Neural cell (in vitro differentiated cells): Measurements from ENCODE around the gene MSANTD3. TPM values are rescaled to one million over a fixed set of nuclear protein-coding genes. Genes with fewer than 3 reads are reported as not detected.

Experiments
- H2AFZ ChIP-seq: fragments of 200-600, 300-800 bp; sonication (generic), shearing (Covaris generic); 2 replicates; pipeline ENCODE4 v1.6.0; 2014; ENCODE audit warnings: low read depth, mild to moderate bottlenecking, antibody characterized with exemption, low read length, moderate library complexity
- H3F3A ChIP-seq: fragments of 200-600 bp; shearing (Covaris generic); 2 replicates; pipeline ENCODE4 v1.6.1; 2016; ENCODE audit warnings: mild to moderate bottlenecking, moderate library complexity, mixed read lengths, antibody characterized with exemption, low read length; ENCODE audit not compliant: insufficient read depth, poor library complexity, severe bottlenecking
- H3K27ac ChIP-seq: fragments of 200-600, 300-800 bp; sonication (generic), shearing (Covaris generic); 2 replicates; pipeline ENCODE4 v1.5.1; 2014; ENCODE audit warnings: mild to moderate bottlenecking, low read length, moderate library complexity
- H3K27me3 ChIP-seq: fragments of 300-800, 200-600 bp; sonication (generic), shearing (Covaris generic); 2 replicates; pipeline ENCODE4 v1.6.0; 2014; ENCODE audit warnings: mild to moderate bottlenecking, low read depth, low read length, moderate library complexity; ENCODE audit not compliant: insufficient read depth
- H3K36me3 ChIP-seq: fragments of 300-800, 200-600 bp; sonication (generic), shearing (Covaris generic); 2 replicates; pipeline ENCODE4 v1.5.1; 2014; ENCODE audit warnings: mild to moderate bottlenecking, antibody characterized with exemption, low read length, moderate library complexity; ENCODE audit not compliant: insufficient read depth
- H3K4me2 ChIP-seq: fragments of 300-800, 200-600 bp; sonication (generic), shearing (Covaris generic); 2 replicates; pipeline ENCODE4 v1.6.0; 2014; ENCODE audit warnings: mild to moderate bottlenecking, low read length
- H3K4me3 ChIP-seq: fragments of 300-800, 200-600 bp; sonication (generic), shearing (Covaris generic); 2 replicates; pipeline ENCODE4 v1.5.1; 2014; ENCODE audit warnings: mild to moderate bottlenecking, low read length, moderate library complexity
- H3K79me2 ChIP-seq: fragments of 200-600 bp; shearing (Covaris generic); replicated peaks from 2 replicates; pipeline ENCODE4 v1.6.0; 2014; ENCODE audit warnings: mild to moderate bottlenecking, low read length, moderate library complexity; ENCODE audit not compliant: insufficient read depth
- H3K9ac ChIP-seq: fragments of 300-800, 200-600 bp; sonication (generic), shearing (Covaris generic); 2 replicates; pipeline ENCODE4 v1.6.1; 2016; ENCODE audit warnings: mild to moderate bottlenecking, low read length, mixed read lengths
- H3K9me2 ChIP-seq: fragments of 200-600 bp; shearing (Covaris generic); 2 replicates; pipeline ENCODE4 v1.6.1; 2016; ENCODE audit warnings: mild to moderate bottlenecking, low read length, mixed read lengths; ENCODE audit not compliant: insufficient read depth
- H3K9me3 ChIP-seq: fragments of 200-600, 300-800 bp; sonication (generic), shearing (Covaris generic); 2 replicates; pipeline ENCODE4 v1.6.1; 2016; ENCODE audit warnings: mild to moderate bottlenecking, mixed run types, low read length, moderate library complexity, mixed read lengths
- H4K20me1 ChIP-seq: fragments of 200-600 bp; shearing (Covaris generic); 2 replicates; pipeline ENCODE4 v1.6.1; 2016; ENCODE audit warnings: mild to moderate bottlenecking, mixed run types; ENCODE audit not compliant: insufficient read depth
- CTCF ChIP-seq: fragments of 450-650 bp; IDR thresholded peaks from 2 replicates; pipeline ENCODE4 v1.5.1; 2014; ENCODE audit warnings: antibody characterized with exemption, mild to moderate bottlenecking, moderate library complexity; ENCODE audit not compliant: poor library complexity, severe bottlenecking
- EP300 ChIP-seq: fragments of 450-650 bp; conservative IDR thresholded peaks from 2 replicates; pipeline ENCODE4 v1.6.1; 2014; ENCODE audit warnings: antibody characterized with exemption, mild to moderate bottlenecking, moderate library complexity; ENCODE audit not compliant: poor library complexity, severe bottlenecking
- EZH2 ChIP-seq: fragments of 200-600, 300-800 bp; shearing (Covaris generic), sonication (generic); IDR thresholded peaks from 2 replicates; pipeline ENCODE4 v1.6.1; 2014; ENCODE audit warnings: antibody characterized with exemption, low read length, borderline replicate concordance, mild to moderate bottlenecking; ENCODE audit not compliant: insufficient read depth, poor library complexity, severe bottlenecking
- MXI1 ChIP-seq: fragments of 450-650 bp; conservative IDR thresholded peaks from 2 replicates; pipeline ENCODE4 v1.6.1; 2014; ENCODE audit warnings: antibody characterized with exemption, mild to moderate bottlenecking; ENCODE audit not compliant: poor library complexity, severe bottlenecking
- POLR2AphosphoS5 ChIP-seq: IDR thresholded peaks from 2 replicates; pipeline ENCODE4 v1.6.1; 2012
- RAD21 ChIP-seq: fragments of 450-650 bp; conservative IDR thresholded peaks from 2 replicates; pipeline ENCODE4 v1.6.1; 2014; ENCODE audit warnings: antibody characterized with exemption, mild to moderate bottlenecking, moderate library complexity
- SMC3 ChIP-seq: fragments of 450-650 bp; conservative IDR thresholded peaks from 2 replicates; pipeline ENCODE4 v1.6.1; 2014; ENCODE audit warnings: antibody characterized with exemption, mild to moderate bottlenecking, moderate library complexity; ENCODE audit not compliant: poor library complexity
- TAF1 ChIP-seq: IDR thresholded peaks from 2 replicates; pipeline ENCODE4 v1.6.1; 2012; ENCODE audit warnings: low read depth
- polyA plus RNA-seq: library from polyadenylated mRNA; depleted of rRNA; stranded (reverse); fragments of >200 nt; gene quantifications from 2 replicates; pipeline ENCODE4 v1.2.3, GENCODE V29; 2014
- TF ChIP-seq, protein P1 (sequence below): IDR thresholded peaks from 2 replicates; pipeline ENCODE4 v1.6.1; 2012; ENCODE audit warnings: borderline replicate concordance

The MSANTD3 gene
- polyA plus RNA-seq, 1 donor from 2014 or later, result 82.6 TPM

GRCh38 chr9:100477241-100477640 is 50.3 kb downstream of the MSANTD3 start:
- Histone ChIP-seq H3K4me2 (no peak overlapping the region), H3K9ac (no peak overlapping the region), H3K4me3 (no peak overlapping the region), H2AFZ (no peak overlapping the region), H3F3A (no peaks in the 10 kb centered on the region), H4K20me1 (peaks cover 4% of the 10 kb centered on the region), H3K79me2 (peaks cover 80% of the 10 kb centered on the region), H3K27ac (no peak overlapping the region), H3K9me2 (no peaks in the 10 kb centered on the region), H3K9me3 (no peaks in the 10 kb centered on the region), H3K27me3 (no peaks in the 10 kb centered on the region), H3K36me3 (no peaks in the 10 kb centered on the region)
- TF ChIP-seq EZH2 (no peak), MXI1 (no peak), SMC3 (no peak), TAF1 (no peak), CTCF (no peak), EP300 (no peak), RAD21 (no peak), POLR2AphosphoS5 (no peak)
- TF ChIP-seq, protein P1, sequence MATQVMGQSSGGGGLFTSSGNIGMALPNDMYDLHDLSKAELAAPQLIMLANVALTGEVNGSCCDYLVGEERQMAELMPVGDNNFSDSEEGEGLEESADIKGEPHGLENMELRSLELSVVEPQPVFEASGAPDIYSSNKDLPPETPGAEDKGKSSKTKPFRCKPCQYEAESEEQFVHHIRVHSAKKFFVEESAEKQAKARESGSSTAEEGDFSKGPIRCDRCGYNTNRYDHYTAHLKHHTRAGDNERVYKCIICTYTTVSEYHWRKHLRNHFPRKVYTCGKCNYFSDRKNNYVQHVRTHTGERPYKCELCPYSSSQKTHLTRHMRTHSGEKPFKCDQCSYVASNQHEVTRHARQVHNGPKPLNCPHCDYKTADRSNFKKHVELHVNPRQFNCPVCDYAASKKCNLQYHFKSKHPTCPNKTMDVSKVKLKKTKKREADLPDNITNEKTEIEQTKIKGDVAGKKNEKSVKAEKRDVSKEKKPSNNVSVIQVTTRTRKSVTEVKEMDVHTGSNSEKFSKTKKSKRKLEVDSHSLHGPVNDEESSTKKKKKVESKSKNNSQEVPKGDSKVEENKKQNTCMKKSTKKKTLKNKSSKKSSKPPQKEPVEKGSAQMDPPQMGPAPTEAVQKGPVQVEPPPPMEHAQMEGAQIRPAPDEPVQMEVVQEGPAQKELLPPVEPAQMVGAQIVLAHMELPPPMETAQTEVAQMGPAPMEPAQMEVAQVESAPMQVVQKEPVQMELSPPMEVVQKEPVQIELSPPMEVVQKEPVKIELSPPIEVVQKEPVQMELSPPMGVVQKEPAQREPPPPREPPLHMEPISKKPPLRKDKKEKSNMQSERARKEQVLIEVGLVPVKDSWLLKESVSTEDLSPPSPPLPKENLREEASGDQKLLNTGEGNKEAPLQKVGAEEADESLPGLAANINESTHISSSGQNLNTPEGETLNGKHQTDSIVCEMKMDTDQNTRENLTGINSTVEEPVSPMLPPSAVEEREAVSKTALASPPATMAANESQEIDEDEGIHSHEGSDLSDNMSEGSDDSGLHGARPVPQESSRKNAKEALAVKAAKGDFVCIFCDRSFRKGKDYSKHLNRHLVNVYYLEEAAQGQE, result no peak

GRCh38 chr9:100478192-100478591 is 51.2 kb downstream of the MSANTD3 start:
- Histone ChIP-seq H3K9ac (no peak overlapping the region), H2AFZ (no peak overlapping the region), H4K20me1 (peaks cover 4% of the 10 kb centered on the region), H3F3A (no peaks in the 10 kb centered on the region), H3K36me3 (no peaks in the 10 kb centered on the region), H3K4me3 (no peak overlapping the region), H3K27ac (no peak overlapping the region), H3K79me2 (peaks cover 90% of the 10 kb centered on the region), H3K9me3 (no peaks in the 10 kb centered on the region), H3K27me3 (no peaks in the 10 kb centered on the region), H3K9me2 (no peaks in the 10 kb centered on the region), H3K4me2 (no peak overlapping the region)
- TF ChIP-seq EZH2 (no peak), SMC3 (no peak), RAD21 (no peak), MXI1 (no peak), TAF1 (no peak), CTCF (no peak), EP300 (no peak), POLR2AphosphoS5 (no peak)
- TF ChIP-seq, protein P1, result no peak
